Fibroblast of mammary gland (primary cell): ENCODE data around the gene ANO4.
A peak's percentile ranks its signal among the peaks of the same experiment; 100 is the strongest.

Experiments used
- DNase-seq: peaks from one replicate; pipeline ENCODE4 v3.0.0-alpha.2; 2010; ENCODE audit warnings: low read depth
- H3K4me3 ChIP-seq: 2 replicates; pipeline ENCODE4 v1.5.1; 2011; ENCODE audit warnings: low read depth, mild to moderate bottlenecking, low read length, moderate library complexity; ENCODE audit not compliant: control insufficient read depth
- TF ChIP-seq, protein P1 (sequence below): conservative IDR thresholded peaks from 2 replicates; pipeline ENCODE4 v1.5.1; 2011; ENCODE audit warnings: low read depth, low read length, inconsistent platforms; ENCODE audit not compliant: control insufficient read depth, insufficient read depth

ANO4 gene

GRCh38 chr12:101019667-101020066, 225.1 kb downstream of the ANO4 start:
- TF ChIP-seq, protein P1, sequence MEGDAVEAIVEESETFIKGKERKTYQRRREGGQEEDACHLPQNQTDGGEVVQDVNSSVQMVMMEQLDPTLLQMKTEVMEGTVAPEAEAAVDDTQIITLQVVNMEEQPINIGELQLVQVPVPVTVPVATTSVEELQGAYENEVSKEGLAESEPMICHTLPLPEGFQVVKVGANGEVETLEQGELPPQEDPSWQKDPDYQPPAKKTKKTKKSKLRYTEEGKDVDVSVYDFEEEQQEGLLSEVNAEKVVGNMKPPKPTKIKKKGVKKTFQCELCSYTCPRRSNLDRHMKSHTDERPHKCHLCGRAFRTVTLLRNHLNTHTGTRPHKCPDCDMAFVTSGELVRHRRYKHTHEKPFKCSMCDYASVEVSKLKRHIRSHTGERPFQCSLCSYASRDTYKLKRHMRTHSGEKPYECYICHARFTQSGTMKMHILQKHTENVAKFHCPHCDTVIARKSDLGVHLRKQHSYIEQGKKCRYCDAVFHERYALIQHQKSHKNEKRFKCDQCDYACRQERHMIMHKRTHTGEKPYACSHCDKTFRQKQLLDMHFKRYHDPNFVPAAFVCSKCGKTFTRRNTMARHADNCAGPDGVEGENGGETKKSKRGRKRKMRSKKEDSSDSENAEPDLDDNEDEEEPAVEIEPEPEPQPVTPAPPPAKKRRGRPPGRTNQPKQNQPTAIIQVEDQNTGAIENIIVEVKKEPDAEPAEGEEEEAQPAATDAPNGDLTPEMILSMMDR, result no peak
- H3K4me3 ChIP-seq, result no peak overlapping the region
- no peak for DNase-seq

DNA sequence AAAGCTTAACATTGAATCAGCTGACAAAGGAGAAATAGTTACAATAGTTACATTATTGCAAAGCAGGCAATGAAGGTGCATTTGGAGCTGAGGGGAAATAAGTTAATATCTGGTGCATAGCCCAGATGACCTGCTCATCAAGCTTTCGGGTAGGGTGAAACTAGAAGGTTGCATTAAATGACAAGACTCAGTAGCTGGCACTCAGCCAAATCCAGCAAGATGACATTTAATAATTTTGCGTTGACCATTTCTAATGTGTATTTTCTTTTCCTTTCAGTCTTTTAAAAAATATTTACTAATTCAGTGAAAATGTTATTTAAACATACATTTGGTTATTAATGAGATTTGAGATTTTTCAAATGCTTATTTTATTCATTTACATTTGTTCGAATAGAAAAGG, 226.9 kb downstream of the ANO4 start:
- TF ChIP-seq, protein P1, result no peak
- DNase-seq, result no peak
- no peak overlapping the region for H3K4me3 ChIP-seq

- TF ChIP-seq, protein P1, result no peak
- DNase-seq, result peak; percentile 92
- H3K4me3 ChIP-seq, result no peak overlapping the region
Observed at GRCh38 chr12:101021911-101022388, 227.4 kb downstream of the ANO4 start.

GRCh38 chr12:101027200-101027599, 232.6 kb downstream of the ANO4 start:
- TF ChIP-seq, protein P1, result no peak
- H3K4me3 ChIP-seq, result no peak overlapping the region
- DNase-seq, result no peak

DNA sequence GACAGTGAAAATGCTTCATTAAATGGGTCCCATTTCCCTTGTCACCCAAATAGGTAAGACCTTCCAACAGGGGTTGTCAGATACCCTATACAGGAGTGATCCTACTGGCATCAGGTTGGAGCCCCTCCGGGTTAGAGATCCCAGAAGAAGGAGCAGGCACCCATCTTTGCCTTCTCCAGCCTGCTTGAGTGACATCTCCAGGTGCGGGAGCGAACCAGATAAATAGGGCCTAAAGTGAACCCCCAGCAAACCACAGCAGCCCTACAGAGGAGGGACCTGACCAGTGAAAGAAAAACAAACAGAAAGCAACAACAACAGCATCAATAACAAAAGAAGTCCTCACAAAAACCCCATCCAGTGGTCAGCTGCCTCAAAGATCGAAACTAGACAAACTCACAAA, 233.2 kb downstream of the ANO4 start:
- no peak overlapping the region for H3K4me3 ChIP-seq
- no peak for DNase-seq
- TF ChIP-seq, protein P1, result no peak

DNA sequence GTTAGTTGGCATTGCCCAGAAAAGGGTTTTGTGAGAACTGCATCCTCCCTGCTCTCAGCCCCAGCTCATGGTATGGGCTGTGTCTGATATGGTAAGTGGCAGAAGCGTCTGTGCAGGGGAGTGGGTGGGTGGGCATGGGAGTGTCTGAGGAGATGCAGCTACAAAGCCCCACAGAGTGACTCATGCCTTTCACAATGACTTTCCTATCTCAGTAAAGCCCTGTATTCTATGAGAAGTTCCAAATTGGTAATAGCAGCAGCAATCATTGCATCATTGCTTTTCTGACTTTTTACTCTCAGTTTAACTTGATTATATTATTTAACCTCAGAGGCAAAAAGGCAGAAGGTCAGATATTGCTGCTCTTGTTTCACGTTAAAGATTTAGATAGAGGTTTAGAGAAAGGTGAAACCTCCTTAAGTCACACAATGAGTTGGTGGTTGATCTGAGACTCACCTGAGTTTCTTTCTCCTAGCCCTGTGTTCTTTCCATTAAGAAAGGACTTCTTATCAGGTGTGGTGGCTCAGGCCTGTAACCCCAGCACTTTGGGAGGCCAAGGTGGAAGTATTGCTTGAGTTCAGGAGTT, 243.8 kb downstream of the ANO4 start:
- TF ChIP-seq, protein P1, result no peak
- H3K4me3 ChIP-seq, result no peak overlapping the region
- peak; percentile 35 for DNase-seq
